Measurements from ENCODE around the gene MTMR10.

- TF ChIP-seq POLR2A (IDR thresholded peaks at IDR 0.05): no peak
- TF ChIP-seq, protein P1, sequence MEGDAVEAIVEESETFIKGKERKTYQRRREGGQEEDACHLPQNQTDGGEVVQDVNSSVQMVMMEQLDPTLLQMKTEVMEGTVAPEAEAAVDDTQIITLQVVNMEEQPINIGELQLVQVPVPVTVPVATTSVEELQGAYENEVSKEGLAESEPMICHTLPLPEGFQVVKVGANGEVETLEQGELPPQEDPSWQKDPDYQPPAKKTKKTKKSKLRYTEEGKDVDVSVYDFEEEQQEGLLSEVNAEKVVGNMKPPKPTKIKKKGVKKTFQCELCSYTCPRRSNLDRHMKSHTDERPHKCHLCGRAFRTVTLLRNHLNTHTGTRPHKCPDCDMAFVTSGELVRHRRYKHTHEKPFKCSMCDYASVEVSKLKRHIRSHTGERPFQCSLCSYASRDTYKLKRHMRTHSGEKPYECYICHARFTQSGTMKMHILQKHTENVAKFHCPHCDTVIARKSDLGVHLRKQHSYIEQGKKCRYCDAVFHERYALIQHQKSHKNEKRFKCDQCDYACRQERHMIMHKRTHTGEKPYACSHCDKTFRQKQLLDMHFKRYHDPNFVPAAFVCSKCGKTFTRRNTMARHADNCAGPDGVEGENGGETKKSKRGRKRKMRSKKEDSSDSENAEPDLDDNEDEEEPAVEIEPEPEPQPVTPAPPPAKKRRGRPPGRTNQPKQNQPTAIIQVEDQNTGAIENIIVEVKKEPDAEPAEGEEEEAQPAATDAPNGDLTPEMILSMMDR (IDR thresholded peaks at IDR 0.05): no peak
Observed at GRCh38 chr15:30926161-30926560, 65.3 kb downstream of the MTMR10 start.
